Lower leg skin (tissue), 3 donors: ENCODE data around the gene FZD7.

Experiments
- CTCF ChIP-seq, 3 donors: fragments of 450-650 bp; IDR thresholded peaks; one replicate each; pipeline ENCODE4 v1.5.1; 2016; ENCODE audit warnings: antibody characterized with exemption in 3 of 3, mild to moderate bottlenecking in 3 of 3, moderate library complexity in 2 of 3
- POLR2A ChIP-seq, 2 donors: fragments of 450-650 bp; IDR thresholded peaks; one replicate each; pipeline ENCODE4 v1.6.1; 2016 to 2017; ENCODE audit warnings: antibody characterized with exemption in 2 of 2, mild to moderate bottlenecking in 1 of 2, moderate library complexity in 1 of 2

- TF ChIP-seq CTCF (IDR thresholded peaks at IDR 0.05) (no peak), POLR2A (IDR thresholded peaks at IDR 0.05) (no peak)
Measured at GRCh38 chr2:202072226-202072625, 38.6 kb downstream of the FZD7 start.
